Measurements from ENCODE around the gene CARD11.

The CARD11 gene

DNA sequence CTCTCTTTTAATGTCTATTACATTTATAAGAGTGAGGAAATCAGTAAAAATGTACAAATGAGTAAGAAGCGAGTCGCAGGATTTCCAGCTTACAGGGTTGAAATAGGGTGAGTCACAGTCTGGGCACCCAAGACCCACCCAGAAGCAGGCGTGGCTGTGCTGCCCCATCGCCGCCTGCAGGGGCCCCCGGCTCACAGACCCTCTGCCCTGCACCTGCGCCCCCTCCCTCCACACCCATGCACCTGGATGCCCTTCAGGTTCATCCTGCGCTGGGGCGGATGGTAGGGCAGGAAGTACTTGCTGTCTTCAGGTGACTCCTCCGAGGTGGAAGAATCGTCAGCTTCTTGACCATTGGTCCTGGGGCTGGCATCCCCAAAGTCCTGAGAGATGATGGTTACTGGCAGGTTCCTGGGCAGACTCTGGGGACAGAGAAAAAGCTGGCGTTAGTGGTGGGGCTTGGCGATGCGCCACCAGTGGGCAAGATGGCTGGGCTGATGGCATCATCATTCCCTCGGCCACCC lies 109.4 kb downstream of the CARD11 start:
- TF ChIP-seq, protein P1, sequence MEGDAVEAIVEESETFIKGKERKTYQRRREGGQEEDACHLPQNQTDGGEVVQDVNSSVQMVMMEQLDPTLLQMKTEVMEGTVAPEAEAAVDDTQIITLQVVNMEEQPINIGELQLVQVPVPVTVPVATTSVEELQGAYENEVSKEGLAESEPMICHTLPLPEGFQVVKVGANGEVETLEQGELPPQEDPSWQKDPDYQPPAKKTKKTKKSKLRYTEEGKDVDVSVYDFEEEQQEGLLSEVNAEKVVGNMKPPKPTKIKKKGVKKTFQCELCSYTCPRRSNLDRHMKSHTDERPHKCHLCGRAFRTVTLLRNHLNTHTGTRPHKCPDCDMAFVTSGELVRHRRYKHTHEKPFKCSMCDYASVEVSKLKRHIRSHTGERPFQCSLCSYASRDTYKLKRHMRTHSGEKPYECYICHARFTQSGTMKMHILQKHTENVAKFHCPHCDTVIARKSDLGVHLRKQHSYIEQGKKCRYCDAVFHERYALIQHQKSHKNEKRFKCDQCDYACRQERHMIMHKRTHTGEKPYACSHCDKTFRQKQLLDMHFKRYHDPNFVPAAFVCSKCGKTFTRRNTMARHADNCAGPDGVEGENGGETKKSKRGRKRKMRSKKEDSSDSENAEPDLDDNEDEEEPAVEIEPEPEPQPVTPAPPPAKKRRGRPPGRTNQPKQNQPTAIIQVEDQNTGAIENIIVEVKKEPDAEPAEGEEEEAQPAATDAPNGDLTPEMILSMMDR (conservative IDR thresholded peaks at IDR 0.05), result no peak
- H3K27ac ChIP-seq, result no peak overlapping the region

DNA sequence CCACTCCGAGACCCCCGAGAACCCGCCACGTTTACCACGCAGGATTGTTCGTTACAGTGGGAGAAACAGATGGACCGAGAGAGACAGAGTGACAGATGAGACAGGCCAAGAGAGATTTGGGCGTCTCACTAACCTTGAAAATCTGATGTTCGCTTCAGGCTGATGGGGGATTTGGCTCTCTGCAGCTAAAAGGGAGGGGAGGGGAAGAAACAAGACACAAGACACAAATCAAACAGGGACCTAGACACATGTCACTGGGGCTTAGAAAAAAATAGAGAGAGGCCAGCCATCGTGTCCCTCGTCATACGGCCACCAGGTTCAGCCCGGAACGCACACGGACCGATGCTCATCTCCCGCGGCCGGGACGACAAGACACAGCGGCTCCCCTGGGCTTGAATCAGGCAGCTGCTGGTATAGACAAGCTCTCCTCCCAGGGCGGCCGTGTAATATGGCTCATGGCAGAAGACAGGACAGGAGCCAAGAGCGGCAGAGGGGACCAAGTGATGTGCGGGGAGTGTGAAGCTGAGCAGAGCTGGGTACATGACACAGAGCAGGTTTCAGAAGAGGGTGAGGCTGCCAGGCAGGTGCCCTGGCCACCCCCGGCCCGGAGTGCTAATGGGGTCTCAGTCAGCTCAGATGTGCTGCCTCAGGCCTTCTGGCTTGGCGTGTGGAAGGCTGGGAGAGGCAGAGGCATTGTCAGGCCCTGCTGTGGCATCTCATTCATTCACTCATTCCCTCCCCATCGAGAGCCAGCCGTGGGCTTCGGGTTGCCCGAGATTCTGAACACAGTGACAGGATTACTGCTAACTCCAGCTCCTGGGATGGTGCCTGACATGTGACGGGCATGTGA lies 111.0 kb downstream of the CARD11 start:
- no peak overlapping the region for H3K27ac ChIP-seq
- TF ChIP-seq, protein P1 (conservative IDR thresholded peaks at IDR 0.05), result no peak

DNA sequence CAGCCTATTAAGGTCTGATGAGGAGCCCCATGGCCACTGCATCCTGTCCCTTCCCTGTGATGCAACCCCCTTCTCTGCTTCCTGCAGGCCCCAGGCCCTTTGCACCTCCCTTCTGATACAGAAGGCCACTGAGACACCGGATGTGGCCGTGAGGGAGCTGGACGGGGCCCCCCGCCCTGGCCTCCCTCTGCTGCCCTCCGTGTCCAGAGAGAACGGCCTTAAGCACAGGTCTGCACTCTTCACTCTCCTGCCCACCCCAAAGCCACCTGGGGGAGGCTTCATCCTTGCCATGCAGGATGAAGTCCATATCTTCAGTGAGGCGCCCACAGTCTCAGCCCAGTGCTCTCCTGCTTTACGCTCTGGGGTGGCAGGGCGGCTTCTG lies 112.6 kb downstream of the CARD11 start:
- H3K27ac ChIP-seq, result no peak overlapping the region

DNA sequence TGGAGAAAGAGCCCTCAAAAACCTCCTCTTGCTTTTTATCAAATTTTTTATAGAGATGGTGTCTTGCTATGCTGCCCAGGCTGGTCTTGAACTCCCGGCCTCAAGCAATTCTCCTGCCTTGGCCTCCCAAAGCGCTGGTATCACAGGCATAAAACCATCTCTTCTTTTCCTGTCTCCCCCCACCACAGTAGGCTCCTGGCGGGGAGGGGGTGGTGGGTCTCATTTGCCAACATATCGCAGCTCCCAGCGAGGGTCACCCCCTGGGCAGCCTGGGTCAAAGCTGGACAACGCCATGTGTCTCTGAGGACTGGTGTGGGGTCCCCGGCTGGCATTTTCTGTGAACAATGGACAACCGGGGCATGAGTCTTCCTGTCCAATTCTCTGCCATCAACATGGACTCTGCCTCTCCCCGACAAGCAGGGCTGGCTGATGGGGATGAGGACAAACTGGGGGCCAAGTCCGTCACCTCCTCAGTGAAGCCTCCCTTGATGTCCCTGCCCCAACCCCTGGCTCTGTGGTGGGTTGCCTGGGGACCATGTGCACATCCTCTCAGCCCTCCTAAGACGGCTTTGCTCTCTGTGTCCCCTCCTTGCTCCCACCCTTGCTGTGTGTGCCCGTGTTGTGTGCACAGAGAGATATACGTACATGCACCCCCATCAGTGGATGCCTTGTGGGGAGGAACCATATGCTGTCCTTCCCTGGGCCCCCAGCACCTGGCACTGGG lies 113.2 kb downstream of the CARD11 start:
- TF ChIP-seq, protein P1 (conservative IDR thresholded peaks at IDR 0.05), result no peak

More for the DNA sequence above, 112.6 kb downstream of the CARD11 start:
- TF ChIP-seq, protein P1 (conservative IDR thresholded peaks at IDR 0.05), result no peak

DNA sequence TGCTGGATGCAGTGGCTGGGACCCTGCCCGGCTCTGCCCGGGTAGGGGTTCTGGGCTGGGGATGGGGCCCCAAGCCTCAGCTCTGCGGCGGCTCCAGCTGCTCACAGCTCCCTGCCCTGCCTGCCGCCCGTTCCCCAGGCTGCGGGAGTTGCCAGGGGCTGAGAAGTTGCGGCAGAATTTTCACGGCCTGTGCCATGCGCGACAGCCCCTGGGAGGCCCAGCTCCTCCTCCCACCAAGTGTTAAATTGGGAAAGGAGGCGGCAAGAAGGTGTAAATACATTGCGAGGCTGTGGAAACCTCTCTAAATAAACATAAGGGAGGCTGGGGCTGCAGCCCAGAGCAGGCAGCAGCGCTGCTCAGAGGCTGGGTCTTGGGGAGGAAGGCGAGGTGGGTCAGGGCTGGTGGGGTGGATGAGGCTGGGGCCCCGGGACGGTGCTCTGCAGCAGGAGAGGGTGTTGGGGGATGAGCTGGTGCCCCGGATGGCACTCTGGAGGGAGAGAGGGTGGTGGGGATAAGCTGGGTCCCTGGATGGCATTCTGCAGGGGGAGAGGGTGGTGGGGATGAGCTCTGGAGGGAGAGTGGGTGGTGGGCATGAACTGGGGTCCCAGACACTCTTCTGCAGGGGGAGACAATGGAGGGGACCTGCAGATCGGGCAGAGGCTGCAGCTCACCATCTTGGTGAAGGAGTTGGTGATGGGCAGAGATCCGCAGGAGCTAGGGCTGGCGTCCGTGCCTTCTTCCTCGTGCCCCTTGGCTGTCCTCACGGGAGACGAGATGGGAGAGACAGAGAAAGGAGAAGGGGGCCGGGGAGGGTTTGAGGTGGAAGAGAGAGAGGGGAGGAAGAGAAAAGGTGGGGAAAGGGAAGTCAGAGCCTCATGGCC lies 114.1 kb downstream of the CARD11 start:
- H3K27ac ChIP-seq, result no peak overlapping the region
- TF ChIP-seq, protein P1 (conservative IDR thresholded peaks at IDR 0.05), result no peak

More for the DNA sequence above, 113.2 kb downstream of the CARD11 start:
- H3K27ac ChIP-seq, result no peak overlapping the region

DNA sequence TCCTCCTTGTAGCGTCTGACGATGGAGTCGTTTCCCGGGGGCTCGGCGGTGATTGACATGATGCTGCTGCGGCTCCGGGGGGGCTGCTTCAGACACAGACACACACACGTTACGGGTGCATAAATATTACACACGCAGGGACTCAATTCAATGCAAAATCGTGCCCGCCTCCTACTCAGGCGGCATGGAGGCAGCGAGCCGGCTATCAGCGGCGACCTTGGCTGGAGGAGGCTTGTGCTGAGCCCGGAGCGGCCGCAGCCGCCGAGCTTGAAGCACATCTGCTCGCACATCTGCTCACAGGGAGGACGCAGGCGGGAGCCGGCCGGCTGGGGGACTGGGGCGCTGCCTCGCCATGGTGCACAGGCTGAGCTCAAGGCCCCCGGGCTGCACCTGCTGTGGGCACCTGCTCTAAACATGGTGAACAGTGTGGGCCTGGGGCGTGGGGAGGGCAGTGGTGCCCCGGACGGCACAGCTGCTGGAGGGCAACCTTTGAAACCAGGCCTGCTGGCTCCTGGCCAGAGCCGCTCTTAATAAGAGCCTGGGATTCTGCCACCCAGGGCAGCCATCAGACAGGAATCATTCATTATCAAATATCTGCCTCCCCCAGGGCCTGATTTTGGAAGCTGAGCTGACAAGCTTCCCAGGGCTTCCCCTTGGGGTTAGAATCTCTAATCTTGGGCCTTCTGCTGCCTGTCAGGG lies 114.9 kb downstream of the CARD11 start:
- H3K27ac ChIP-seq, result no peak overlapping the region
- TF ChIP-seq, protein P1 (conservative IDR thresholded peaks at IDR 0.05), result no peak

Data from VCaP (cell line).